GM18868 (cell line): ENCODE measurements around the gene SRCAP.
A peak's percentile ranks its signal among the peaks of the same experiment; 100 is the strongest.

Source experiments
- ATAC-seq: cut with Tn5 transposase; IDR thresholded peaks from one replicate; pipeline ENCODE4 v1.9.1; 2021; ENCODE audit warnings: mild to moderate bottlenecking, moderate library complexity; ENCODE audit not compliant: unreplicated experiment

The SRCAP gene

DNA sequence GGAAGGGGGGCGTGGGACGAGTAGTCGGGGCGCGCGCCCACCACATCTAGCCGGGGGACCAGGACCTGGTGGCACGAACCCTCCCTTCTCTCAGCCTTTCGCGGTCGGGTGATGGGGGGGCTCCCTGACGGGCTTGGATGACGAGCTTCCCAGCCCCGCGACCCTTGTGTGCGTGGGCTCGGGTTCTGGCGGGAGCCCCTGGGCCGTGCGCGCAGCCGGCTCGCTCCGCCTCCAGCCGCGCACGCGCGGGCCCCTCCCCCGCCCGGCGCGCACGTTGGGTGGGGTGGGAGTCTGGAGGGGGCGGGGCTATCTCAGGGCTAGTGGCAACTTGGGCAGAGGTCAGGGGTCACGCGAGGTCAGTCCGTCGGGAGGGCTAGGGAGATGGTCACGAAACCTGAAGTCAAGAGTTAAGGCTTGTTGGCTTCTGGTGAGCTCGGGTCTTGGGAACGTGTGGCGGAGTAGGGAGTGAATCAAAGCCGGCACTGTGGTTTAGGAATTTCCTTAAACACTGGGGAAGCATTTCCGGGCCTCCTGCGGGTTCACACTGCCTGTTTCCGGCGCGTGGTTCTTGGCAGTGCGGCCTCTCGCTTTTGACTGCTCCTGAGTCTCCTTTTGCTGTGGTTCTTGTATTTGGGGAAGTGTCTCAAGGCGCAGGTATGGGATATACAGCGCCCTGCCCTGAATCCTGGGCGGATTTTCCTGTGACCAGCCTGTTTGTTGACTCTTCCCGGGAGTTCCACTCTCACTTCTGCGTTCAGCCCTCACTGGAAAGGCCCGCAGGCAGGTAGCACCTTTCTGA is at the start of gene SRCAP:
Gene SRCAP, plus strand, starts transcription at position 356 of the 799 bp plus-strand sequence. CDS start 1,654 bp downstream, outside the sequence.
- peak; percentile 26 for ATAC-seq

DNA sequence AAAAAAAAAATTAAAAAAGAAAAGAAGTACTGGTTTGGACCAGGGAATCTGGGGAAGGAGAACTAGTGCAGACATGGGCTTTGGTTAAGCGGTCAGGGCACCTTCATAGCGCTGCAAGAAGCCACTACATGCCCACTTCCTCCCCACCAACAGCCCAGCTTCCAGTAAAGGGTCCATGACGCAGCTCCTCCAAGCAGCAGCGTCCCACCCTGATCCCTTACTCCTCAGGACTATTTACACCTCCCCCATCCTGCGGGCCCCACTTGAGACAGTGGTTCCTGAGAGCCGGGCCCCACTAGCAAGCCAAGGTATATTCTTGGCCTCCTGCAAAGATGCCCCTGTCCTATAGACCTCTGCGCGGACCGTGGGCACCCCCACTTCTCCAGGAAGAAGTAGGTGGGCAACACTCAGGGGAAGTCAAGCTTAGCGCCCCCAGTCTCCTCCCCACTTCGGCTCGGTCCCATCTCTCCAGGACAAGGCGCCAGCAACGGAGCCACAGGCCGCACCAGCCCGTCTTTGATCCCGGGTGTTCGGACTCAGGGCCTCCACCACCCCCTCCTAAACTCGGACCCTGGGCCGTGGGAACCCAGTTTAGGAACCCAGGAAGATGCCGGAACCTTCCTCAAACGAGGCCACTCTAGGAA is 49.1 kb upstream of the SRCAP start:
- peak; percentile 6 for ATAC-seq

DNA sequence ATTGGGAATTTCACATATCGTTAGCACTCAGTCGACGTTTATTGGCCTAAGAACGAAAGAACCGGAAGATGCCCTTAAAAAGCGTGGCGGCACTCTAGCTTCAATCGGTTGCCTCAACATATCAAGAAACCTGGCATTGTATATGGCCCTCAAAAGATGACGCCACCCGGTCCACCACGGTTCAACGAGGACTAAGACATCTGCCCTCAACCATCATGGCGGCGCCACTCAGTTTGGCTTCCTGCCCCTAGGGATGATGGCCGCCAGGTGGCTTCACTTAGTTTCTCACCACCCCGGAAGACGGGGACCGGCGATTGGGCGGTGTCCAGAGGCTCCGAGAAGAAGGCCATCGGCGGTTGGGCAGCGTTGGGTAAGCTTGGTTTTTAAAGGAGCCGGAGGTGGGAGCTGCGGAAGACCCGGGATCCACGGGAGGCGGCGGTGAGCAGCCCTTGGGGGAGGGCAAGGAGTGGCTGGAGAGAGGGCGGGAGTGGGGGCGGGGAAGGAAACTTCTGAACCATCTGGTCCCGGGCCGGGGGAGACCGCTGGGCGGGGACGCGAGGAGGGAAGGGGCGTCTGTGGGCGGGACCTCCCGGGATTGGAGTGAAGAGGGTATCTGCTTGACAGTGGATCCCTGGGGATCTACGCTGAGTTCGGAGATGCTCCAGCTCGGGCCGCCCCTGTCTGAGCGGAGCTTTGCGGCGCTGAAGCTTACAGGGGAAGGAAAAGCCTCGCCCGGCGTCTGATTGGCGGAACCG is 48.4 kb upstream of the SRCAP start, which contains the start of gene PRR14:
Gene PRR14, plus strand, starts transcription at position 592 of the 755 bp plus-strand sequence. CDS start 686 bp downstream, outside the sequence.
- ATAC-seq, result peak; percentile 81

DNA sequence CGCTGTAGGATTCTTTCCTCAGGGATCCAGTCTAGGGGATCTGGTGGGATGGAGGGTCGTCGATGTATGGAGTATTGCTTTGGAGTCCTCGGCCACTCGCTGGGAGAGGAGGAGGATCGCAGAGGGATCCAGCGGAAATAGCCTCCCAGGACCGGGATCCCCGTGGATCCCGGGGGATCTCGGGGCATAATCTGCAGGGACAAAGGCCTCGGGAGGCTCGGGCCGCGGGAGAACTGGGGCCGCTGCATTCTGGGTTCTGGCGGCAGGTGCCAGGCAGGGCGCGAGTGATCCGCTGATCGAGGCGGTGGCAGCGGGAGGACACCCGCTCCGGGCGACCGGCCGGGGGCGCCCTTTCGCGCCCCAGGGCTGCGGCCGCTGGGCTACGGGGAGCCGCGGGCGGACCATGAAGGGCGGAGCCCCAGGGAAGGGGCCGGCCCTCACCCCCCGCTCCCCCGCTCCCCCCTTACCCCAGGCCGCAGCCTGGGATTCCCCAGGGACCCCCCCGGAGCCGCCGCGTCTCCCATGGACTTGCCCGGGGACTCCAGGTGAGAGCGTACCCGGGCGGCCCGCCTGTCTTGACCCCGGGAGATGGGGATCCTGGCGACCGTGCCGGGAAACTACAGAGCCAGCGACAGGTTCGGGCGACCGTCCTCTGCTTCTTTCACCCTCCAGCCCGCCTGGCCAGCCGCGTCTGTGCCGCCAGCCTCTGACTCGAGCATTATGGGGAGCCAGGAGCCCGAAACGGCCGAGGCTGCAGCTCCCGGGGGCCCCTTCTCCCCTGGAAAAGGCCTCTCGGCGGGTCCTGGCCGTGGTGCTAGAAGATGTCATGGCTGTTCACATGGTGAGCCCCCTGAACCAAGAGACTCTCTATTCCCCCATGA is 47.6 kb upstream of the SRCAP start:
- peak; percentile 48 for ATAC-seq

DNA sequence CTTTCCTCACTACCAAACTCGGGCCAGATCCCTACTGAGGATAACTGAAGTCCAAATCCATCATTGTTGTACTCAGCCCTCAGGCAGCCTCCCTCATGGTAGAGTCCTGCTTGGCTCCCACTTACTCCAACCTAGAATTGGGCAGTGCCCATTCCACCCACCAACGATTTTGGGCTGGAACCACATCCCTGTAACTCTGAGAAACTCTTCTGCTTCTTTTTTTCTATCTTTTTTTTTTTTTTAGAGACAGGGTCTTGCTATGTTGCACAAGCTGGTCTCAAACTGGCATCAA is 47.0 kb upstream of the SRCAP start:
- ATAC-seq, result no peak

DNA sequence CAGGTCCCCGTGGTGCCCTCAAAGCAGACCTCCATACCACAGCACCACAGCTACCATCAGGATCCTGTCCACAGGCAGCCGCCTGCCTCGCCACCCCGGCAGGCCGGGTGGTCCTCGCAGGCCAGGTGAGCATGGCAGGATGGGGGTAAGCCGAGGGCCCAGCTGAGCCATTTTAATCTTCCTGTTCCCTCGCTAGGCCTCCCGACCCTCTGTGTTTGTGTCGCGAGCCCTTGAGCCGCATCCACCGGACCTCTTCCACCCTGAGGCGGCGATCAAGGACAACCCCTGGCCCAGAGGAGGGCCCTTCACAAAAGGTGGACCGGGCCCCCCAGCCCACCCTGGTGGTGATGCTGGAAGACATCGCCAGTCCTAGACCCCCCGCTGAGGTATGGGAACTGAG is 46.3 kb upstream of the SRCAP start:
- no peak for ATAC-seq

DNA sequence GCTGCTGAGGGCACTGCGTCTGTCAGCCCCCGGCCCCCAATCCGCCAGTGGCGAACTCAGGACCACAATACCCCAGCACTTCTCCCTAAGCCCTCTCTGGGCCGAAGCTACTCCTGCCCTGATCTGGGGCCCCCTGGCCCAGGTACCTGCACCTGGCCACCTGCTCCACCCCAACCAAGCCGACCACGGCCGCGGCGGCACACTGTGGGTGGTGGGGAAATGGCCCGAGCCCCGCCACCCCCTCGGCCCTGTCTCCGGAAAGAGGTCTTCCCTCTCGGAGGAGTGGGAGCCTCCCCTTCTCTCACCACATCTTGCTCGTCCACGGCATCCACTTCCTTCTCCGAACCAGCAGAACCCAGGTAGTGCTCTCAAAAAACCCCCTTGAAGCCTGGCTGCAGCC is 44.1 kb upstream of the SRCAP start:
- ATAC-seq, result no peak

DNA sequence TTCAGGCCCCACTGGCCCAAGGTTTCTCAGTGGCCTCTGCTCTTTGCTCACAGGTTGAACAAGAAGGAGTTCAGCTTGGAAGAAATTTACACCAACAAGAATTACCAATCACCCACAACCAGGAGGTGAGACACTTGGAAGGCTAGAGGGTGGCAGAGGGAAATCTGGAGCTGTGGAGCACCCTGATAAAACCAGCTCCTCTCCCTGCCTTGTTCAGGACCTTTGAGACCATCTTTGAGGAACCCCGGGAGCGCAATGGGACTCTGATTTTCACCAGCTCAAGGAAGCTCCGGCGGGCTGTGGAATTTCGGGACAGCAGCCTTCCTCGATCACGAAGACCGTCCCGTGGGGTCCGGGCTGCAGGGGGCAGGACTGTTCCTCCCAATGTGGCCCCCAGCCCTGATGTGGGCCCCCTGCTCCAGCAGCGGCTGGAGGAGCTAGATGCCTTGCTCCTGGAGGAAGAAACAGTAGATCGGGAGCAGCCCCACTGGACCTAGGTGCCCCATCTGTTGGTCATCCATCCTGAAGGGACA is 43.1 kb upstream of the SRCAP start:
- ATAC-seq, result no peak

DNA sequence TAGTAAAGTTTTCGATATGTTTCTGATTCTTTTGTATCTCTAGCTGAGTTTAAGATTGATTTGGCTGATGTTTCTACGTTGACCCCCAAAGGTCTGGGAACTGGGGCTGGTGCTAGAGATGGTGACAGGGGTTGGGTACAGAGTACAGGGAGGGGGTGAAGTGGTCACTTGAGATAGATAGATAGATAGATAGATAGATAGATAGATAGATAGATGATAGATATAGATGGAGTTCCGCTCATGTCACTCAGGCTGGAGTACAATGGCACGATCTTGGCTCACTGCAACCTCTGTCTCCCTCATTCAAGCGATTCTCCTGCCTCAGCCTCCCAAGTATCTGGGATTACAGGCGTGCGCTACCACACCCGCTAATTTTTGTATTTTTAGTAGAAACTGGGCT is 42.6 kb upstream of the SRCAP start:
- ATAC-seq, result no peak

DNA sequence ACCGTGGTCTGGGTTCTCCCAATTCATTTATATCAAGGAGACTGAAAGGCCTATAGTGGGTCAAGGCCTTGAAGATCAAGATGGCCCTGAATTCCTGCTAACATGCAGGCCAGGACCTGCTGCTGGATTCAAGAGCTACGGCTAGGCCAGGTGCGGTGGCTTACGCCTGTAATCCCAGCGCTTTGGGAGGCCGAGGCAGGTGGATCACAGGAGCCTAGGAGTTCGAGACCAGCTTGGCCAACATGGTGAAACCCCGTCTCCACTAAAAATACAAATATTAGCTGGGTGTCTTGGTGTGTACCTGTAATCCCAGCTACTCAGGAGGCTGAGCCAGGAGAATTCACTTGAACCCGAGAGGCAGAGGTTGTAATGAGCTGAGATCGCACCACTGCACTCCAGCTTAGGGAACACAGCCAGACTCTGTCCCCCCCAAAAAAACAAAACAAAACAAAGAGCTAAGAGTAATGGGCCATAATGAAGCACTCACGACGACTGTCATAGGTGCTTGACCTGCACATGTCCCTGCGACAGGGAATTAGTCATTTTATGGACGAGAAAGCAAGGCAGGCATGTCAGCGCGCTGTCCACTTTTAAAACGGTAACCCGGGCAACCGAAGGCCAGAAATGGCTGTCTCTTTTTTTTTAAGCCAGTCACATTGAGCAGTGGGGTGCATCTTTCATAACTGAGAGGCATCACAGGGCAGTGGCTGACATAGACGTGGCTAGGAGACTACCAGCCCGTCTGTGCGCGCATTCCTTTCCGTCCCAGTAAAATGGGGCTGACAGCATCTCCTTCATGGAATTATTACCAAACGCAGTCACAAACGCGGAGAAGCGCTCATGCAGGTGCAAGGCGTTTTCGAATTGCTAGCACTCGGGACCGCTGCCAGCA is 41.8 kb upstream of the SRCAP start:
- ATAC-seq, result no peak

DNA sequence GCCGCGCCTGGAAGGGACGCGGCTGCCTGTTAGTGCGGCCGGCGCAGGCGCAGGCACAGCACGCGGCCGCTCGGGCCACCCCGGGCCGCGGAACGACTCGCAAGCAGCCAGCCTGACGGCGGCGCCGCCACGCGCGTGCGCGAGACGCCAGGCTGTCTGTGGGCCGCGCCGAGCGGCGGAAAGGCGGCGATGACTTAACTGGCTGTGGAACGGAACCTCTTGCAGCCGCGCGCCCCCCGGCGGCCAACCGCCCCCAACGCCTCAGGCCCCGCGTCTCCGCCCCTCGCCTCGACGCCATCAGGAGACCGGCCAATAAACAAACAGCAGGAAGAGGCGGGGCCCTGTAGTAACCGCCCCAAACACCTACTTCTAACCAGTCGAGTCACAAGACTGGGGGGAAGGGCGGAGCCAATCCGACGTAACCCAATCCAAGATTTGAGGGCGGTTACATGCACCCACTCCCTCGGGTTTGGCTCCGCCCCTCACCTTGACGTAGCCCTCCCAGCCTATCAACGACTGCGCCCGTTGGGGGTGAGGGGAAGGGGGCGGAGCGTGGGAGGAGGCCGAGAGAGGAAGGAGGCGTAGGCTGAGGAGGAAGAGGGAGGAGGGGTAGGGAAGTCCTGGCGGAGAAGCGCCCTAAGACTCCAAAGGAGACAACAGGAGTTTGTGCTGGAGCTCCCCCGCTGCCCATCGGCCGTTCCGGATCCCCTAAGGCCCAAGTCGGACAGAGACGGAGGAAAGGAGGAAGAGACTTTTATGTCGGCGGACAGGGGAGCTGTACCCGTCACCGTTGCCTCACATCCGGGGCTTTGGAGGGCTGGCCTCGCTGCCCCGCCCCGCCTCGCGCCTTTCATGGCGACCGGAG is 40.9 kb upstream of the SRCAP start, which contains the start of gene FBRS:
Gene FBRS, plus strand, starts transcription at position 566 of the 865 bp plus-strand sequence. CDS start 1,088 bp downstream, outside the sequence.
- peak; percentile 67 for ATAC-seq

DNA sequence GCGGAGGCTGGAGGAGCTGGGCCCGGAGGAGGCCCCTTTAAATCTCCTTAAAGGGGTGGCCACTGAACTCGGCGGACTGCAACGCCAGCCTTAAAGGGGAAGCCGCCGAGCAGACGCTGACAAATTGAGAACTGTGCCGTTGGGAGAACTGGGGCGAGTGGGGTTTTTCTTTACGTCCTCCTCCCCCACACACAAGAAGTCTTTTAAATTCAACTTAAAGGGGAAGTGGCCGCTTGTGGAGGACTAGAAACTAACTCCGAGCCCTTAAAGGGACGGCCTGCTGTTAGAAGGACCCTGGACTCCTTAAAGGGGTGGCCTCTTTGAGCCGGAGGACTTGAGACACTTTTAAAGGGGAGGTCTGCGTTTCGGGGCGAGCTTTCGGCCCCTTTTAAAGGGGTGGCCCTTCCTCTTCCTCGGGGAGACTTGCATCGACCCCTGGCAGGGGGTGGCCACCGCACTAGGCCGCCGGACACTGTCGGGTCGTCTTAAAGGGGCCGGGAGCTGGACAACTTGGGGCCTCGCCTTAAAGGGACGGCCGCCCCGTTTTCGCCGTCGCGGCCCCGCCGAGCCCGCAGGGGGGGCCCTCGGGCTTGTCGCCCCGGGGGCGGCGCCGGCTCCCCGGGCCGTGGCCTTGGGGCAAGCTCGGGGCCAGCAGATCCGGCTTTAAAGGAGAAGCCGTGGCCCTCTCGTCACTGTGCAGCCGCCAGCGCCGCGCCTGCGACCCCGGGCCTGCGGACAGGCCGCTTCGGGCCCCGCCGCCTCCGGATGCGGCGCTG is 40.1 kb upstream of the SRCAP start:
- peak; percentile 49 for ATAC-seq

DNA sequence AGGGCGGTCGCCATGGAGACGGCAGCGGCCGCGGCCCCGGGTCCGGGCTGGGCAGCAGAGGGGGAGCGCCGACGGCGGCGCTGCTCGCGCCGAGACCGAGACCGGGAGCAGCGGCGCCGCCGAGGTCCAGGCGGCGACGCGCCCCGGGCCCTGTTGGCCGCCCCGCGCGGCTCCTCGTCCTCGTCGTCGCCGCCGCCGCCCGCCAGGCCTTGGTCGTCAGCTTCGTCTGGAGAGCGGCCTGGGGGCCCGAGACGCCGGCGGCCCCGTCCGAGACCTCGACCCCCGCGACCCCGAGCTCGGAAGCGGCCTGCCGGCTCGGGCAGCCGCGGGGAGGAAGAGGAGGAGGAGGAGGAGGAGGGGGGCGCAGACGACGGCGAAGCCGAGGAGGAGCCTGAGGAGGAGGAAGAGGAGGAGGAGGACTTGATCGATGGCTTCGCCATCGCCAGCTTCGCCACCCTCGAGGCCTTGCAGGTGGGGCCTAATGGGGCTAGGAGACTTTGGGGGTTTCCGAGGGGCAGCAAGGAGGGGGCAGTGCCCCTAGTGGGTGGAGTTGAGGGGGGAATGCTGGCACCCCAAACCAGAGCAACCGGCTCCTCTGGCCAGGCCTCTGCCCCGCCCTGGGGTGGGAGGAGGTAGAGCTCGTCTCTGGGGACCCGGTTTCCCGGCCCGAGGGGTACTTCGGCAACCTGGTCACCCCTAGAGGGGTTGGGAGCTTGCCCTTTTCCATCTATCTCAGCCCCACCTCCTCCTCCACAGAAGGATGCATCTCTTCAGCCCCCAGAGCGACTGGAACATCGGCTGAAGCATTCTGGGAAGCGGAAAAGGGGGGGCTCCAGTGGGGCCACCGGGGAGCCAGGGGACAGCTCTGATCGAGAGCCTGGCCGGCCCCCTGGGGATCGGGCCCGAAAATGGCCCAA is 39.2 kb upstream of the SRCAP start:
- no peak for ATAC-seq

DNA sequence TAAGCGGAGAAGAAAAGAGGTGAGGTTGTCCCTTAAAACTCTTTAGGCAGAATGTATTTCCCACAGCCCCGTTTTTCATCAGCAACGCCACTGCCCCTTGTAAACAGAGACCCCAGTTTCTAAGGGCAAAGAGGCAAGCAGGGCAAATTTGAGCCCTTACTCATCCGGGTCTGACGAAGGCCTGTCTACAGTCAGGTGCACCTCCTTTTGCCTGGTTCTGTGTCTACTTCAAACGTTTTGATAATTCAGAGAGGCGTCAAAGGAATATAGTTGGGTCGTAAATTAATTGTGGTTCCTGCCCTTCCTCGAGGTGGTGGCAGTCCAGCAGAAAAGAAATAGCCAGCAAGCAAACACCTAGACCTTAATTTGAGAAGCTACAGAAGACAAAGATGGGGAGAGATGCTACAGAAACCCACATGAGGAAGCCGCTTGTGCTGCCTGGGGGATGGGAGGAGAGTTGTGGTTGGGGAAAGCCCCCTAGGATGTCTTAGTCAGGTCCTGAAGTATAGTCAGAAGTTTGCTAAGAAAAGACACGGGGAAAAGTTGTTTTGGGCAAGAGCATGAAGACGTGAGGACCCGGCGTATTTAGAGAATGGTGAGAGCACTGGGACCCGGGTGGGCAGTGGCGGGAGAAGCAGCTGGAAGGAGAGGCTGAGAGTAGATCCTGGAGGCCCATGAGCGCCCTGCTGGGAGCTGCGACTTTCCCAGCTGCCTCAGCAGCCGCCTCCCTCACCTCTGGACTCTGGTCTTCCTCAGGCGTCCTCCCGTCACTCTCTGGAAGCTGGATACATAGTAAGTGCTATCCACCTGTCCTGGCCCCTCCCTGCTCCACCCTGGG is 38.3 kb upstream of the SRCAP start:
- no peak for ATAC-seq

DNA sequence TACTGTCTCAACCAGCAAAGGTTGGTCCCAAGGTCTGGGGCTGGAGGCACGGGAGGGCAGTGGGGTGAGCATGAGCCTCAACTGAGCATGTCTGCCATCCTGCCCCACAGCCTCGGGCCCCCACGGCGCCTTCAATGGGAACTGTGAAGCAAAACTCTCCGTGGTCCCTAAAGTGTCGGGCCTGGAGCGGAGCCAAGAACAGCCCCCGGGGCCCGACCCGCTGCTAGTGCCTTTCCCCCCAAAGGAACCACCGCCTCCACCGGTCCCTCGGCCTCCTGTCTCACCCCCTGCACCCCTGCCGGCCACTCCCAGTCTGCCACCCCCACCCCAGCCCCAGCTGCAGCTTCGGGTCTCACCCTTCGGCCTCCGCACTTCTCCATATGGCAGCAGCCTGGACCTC is 36.5 kb upstream of the SRCAP start:
- no peak for ATAC-seq

DNA sequence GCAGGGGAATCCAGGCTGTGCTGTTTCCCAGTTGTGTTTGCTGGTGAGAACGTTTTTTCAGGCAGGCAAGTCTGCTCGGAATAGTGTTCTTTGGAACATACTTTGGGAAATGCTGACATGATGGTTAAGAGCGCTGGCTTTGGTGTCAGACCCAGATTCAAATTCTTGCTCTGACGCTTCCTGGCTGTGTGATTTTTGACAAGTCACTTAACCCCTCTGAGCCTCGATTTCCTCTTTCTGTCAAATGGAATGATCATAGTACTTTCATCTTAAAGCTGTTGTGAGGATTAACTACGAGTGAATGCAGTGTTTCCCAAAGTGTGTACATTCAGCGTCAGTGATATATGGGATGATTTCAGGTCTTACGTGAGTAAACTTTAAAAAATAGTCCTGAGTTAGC is 35.9 kb upstream of the SRCAP start:
- no peak for ATAC-seq
